GM12891 (cell line): ENCODE measurements around the gene KCNQ5.

ENCODE experiments used
- SPI1 ChIP-seq: IDR thresholded peaks from 2 replicates; pipeline ENCODE4 v1.6.1; 2011; ENCODE audit warnings: low read depth, low read length, control low read depth
- TAF1 ChIP-seq: IDR thresholded peaks from 2 replicates; pipeline ENCODE4 v1.6.1; 2011; ENCODE audit warnings: low read depth, low read length, control low read depth

DNA sequence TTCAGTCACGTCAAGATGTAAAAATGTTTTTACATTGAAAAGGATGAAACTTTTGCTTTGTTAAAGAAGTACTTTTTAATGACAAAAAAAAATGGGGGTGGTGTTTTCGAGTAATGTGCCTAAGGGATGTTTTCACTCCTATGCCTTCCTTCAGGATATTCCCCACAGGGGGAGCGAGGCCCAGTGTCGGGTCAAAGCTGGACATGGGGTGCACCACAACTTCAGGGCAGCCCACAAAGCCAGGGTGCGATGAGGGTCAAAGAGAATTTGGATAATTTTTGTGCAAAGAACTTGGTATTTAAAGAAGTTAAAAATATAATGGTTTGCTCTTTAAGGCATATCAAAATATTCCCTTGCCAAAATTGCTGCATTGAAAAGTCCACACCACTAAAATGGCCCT is 247.8 kb downstream of the KCNQ5 start:
- no peak for TF ChIP-seq SPI1
- TF ChIP-seq TAF1 = no peak
